GM12873 (cell line): ENCODE data around the gene PLS1.

Experiments used
- TF ChIP-seq, protein P1 (sequence below): IDR thresholded peaks from 2 replicates; pipeline ENCODE4 v1.5.1; 2012; ENCODE audit warnings: low read depth, mild to moderate bottlenecking, moderate library complexity, low read length, control low read depth; ENCODE audit not compliant: insufficient read depth; ENCODE audit errors: missing control alignments

The PLS1 gene

GRCh38 chr3:142595141-142595540 lies 1.1 kb upstream of the PLS1 start:
- TF ChIP-seq, protein P1, sequence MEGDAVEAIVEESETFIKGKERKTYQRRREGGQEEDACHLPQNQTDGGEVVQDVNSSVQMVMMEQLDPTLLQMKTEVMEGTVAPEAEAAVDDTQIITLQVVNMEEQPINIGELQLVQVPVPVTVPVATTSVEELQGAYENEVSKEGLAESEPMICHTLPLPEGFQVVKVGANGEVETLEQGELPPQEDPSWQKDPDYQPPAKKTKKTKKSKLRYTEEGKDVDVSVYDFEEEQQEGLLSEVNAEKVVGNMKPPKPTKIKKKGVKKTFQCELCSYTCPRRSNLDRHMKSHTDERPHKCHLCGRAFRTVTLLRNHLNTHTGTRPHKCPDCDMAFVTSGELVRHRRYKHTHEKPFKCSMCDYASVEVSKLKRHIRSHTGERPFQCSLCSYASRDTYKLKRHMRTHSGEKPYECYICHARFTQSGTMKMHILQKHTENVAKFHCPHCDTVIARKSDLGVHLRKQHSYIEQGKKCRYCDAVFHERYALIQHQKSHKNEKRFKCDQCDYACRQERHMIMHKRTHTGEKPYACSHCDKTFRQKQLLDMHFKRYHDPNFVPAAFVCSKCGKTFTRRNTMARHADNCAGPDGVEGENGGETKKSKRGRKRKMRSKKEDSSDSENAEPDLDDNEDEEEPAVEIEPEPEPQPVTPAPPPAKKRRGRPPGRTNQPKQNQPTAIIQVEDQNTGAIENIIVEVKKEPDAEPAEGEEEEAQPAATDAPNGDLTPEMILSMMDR: no peak

GRCh38 chr3:142595581-142595950 lies 627 bp upstream of the PLS1 start:
- TF ChIP-seq, protein P1: no peak

GRCh38 chr3:142596726-142597088 lies 514 bp downstream of the PLS1 start:
- TF ChIP-seq, protein P1: no peak

GRCh38 chr3:142597906-142598305 lies 1.7 kb downstream of the PLS1 start:
- TF ChIP-seq, protein P1: no peak

- TF ChIP-seq, protein P1: no peak
Measured at GRCh38 chr3:142601713-142602112, 5.5 kb downstream of the PLS1 start.

- TF ChIP-seq, protein P1: no peak
Measured at GRCh38 chr3:142602619-142603385, 6.6 kb downstream of the PLS1 start.

DNA sequence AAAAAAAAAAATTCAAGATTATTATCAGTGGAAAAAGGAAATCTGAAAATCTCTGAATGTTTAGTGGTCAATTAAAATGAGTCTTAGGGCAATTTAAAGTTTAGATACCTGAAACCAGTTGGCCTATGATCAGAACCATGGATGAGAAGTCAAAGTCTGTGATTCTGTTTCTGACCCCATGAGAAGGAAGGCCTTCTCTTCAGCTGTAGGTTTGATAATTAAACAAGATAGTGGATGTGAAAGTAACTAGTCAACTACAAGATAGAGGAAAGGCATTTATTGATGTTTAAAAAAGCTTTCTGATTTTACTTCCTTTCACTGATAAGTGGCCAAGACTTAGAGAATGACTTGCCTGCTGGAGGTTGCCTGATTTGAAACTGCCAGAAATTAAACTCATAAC lies 8.7 kb downstream of the PLS1 start:
- TF ChIP-seq, protein P1: no peak
